CD1c-positive myeloid dendritic cell (primary cell): Measurements from ENCODE around the gene SPATA21.
"Not testable (repeated sequence)": the region's sequence is repeated elsewhere in the genome, so short reads cannot be mapped to it uniquely, and the experiment has no call there.

Experiments used
- DNase-seq: peaks from one replicate; pipeline ENCODE4 v3.0.0-alpha.2; 2016; ENCODE audit errors: extremely low spot score

The SPATA21 gene, protein sequence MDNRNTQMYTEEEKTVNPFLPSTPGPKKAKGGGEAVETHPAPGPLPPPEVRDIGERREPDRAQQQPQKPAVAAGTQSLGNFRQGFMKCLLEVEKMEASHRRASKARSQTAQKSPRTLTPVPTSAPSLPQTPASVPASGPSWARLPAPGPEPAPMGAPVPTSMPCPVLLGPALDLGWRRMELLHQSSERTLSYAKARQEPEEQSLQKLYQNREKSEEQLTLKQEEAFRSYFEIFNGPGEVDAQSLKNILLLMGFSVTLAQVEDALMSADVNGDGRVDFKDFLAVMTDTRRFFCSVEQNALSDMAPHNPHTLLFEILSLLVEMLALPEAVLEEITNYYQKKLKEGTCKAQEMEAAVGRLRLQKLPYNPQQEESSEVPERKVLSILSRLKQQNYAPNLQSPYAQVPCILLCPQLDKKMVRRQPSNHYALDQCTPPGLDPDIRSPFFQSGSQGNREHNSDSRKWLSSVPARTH

GRCh38 chr1:16436946-16437474 lies at the start of gene SPATA21:
SPATA21 (minus strand) TSS chr1:16437424; CDS start chr1:16431371, 6,053 bp downstream.
- no peak for DNase-seq

GRCh38 chr1:16487011-16487410 lies 49.8 kb upstream of the SPATA21 start:
- not testable (repeated sequence) for DNase-seq

- DNase-seq: not testable (repeated sequence)
These were observed 49.1 kb upstream of the SPATA21 start for GRCh38 chr1:16486316-16486715.

DNA sequence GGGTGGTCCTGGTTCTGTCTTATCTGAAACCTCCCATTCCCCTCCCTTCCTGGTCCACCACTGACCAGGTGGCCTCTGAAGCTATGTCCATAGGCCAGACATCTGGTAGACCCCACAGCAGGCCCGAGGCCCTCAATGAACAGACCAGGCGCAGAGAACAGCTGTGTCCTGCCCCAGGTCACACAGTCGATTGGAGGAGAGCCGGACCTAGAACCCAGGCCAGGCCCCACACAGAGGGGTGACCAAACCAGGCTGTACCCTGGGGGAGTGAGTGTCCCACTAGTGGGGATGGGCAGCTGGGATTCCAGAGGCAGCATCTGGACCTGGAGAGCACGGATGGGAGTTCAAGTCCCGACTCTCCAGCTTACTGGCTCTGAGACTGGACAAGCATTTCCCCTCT lies 47.7 kb upstream of the SPATA21 start:
- no peak for DNase-seq

GRCh38 chr1:16484501-16484835 lies 47.2 kb upstream of the SPATA21 start:
- DNase-seq: no peak

- not testable (repeated sequence) for DNase-seq
These were observed 46.6 kb upstream of the SPATA21 start for GRCh38 chr1:16483639-16484500.

DNA sequence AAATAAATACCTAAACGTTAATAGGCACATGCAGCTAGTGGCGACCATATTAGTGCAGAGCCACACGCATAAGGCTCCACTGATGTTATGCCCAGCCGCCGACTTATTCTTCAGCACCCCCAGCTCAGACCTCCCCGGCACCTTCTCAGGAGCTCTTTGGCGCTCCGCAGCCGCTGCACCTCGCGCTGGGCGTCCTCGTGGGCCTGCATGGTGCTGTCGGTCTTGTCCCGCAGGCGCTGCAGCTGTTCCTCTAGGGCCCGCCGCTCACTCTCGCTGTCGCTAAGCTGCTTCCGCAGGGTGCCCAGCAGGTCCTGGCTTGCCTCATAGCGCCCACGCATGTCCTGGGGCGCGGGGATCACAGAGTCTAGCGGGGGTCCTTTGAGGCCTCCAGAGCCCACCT lies 45.9 kb upstream of the SPATA21 start:
- DNase-seq: not testable (repeated sequence)

- DNase-seq: no peak
These were observed 40.9 kb upstream of the SPATA21 start for GRCh38 chr1:16478091-16478490.

- not testable (repeated sequence) for DNase-seq
These were observed 38.8 kb upstream of the SPATA21 start for GRCh38 chr1:16475771-16476770.

DNA sequence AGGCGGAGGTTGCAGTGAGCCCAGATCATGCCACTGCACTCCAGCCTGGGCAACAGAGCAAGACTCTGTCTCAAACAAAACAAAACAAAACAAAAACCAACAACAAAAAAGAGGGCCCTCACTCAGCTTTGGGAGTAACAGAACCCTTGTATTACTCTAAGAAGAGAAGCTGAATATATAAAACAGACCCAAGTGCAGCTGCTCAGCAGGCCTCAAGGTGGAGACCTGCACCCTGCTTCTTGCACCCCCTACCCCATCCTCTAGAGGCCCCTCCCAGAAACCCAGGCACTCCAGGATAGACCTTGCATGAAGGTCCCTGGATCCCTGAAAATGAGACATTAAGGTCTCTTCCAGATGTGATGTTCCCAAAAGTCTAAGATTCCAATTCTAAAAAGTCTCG lies 37.7 kb upstream of the SPATA21 start:
- DNase-seq: not testable (repeated sequence)

DNA sequence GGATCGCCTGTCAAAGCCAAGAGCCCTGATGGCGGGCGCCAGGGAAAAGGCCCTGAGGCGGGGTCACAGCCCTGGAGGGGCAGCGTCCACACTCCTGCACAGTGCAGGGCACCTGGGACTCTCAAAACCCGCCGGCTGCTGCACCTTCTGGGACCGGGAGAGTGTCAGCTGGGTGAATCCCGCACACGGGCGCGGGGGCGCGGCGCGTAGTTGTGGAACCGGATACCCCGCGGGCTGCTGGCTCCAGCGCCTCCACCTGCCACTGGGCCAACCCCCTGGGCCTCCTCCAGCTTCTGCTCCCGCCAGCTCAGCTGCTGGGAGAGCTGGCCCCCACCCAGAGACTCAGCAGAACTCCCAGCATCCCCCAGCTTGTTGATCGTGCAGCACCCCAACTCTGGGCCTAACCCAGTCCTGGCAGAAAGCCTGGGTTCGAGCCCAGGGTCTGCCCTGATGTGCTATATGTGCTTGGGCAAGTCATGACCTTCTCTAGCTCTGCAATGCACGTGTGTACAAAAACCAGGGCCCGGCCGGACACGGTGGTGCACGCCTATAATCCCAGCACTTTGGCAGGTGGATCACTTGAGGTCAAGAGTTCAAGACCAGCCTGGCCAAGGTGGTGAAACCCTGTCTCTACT lies 37.1 kb upstream of the SPATA21 start:
- no peak for DNase-seq

DNA sequence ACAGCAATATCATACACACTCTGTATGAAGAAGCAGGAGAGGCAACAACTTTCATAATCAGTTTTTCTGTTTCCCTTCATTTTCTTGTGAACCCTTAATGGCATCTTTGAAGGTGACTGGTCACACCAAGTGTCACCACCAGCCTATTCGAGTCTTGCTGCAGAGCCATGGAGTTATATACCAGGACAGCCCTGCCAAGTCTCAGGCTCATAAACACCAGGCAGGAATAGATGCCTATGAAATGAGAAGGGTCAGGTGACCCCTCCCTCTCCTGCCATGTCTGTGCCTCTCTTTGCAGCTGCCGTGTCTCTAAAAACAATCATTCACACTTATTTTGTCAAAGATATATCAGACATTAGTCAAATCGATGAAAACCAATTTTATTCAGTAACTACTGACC lies 31.3 kb upstream of the SPATA21 start:
- DNase-seq: no peak

- no peak for DNase-seq
These were observed 27.8 kb upstream of the SPATA21 start for GRCh38 chr1:16464917-16465625.

DNA sequence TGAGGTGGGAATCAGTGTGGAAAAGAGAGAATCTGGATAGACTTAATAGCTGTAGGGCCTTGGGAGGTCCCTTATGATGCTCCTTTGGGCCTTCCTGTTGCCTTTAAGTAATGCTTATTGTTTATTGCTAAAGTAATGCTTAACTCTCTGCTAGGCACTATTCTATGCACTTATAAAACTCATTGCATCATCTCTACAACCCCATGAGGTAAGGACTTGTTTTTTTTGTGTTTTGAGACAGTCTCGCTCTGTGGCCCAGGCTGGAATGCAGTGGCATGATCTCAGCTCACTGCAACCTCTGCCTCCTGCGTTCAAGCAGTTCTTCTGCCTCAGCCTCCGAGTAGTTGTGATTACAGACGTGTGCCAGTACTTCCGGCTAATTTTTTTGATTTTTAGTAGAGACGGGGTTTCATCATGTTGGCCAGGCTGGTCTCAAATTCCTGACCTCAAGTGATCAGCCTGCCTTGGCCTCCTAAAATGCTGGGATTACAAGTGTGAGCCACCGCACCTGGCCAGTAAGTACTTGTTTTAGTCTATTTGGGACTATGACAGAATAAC lies 25.6 kb upstream of the SPATA21 start:
- DNase-seq: no peak

DNA sequence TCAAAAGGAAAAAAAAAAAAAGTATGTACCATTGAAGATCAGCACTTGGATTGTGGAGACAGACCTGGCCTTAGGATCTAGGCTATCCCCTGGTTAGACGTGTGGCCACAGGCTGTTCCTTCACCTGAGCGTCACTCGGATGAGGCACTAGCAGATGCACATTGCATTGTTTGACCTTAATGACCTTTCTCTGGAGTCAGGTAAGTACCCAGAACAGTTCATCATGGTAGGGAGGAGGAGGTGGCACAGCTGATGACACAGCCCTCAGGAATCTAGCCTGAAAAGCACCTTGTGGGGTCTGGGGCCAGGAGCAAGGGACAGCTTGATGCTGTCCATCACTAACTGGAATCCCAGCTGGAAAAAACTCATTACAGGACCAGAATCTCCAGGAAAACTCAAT lies 24.5 kb upstream of the SPATA21 start:
- no peak for DNase-seq

DNA sequence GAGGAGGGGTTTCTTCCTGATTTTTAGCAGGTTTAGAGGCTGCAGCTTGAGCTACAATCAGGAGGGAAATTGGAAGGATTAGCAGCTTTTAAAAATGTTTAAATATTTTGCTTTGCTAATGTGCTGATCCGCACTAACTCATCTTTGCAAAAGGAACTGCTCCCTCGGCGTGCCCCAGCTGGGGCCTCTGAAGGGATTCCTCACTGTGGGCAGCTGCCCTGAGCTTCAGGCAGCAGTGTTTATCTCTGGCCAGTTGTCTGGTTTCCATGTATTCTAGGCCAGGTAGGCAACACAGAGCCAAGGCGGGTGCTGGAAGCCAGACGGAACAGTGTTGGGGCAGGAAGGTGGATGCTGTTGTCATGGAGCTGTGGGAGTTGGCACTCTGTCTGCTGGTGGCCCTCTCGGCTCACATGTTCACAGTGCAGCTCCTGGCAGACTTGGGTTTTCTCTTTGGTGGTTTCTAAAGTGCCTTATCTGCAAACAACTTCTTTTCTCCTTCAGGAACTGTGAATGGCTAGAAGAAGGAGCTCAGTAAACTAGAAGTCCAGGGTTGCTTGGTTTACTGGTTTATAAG lies 22.2 kb upstream of the SPATA21 start:
- DNase-seq: no peak

GRCh38 chr1:16458831-16459230 lies 21.6 kb upstream of the SPATA21 start:
- DNase-seq: no peak

DNA sequence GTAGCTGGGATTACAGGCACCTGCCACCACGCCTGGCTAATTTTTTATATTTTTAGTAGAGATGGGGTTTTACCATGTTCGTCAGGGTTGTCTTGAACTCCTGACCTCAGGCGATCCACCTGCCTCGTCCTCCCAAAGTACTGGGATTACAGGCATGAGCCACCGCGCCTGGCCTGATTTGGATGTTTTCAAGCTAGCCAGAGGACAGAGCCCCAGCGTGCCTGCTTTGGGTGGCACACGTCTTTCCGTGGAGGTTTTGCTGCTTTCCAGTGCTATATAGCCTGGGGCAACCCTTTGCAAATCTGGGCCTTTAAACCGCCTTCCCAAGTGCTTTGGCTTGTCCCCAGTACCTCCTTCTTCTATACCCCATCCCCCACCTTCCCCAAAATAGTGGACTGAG lies 18.9 kb upstream of the SPATA21 start:
- not testable (repeated sequence) for DNase-seq

DNA sequence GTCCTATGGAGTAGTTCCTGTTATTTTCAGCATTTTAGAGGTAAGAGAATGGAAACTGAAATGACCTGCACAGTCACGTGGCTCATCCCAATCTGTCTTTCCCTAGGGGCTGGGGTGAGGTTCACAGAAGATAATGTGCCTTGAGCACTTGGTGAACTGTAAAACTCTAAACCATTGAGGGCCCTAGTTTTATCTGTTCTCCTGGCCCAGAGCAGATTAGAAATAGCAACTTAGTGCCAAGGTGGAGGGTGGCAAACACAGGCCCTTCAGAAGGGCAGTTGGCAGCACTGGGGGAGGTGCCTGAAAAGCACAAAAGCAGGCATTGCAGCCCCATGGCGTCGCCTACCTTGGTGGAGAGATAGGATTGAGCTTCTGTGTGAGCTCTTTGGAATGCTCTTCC lies 17.7 kb upstream of the SPATA21 start:
- not testable (repeated sequence) for DNase-seq
